PC-9 (cell line): ENCODE measurements around the gene TDRD1.

ENCODE experiments used
- EZH2 ChIP-seq: fragments of 200-600 bp; sonication (generic); IDR thresholded peaks from 2 replicates; pipeline ENCODE4 v1.8.0; 2017; ENCODE audit warnings: antibody characterized with exemption, low read depth
- TF ChIP-seq, protein P1 (sequence below): fragments of 200-600 bp; sonication (generic); conservative IDR thresholded peaks from 2 replicates; pipeline ENCODE4 v1.6.1; 2017; ENCODE audit warnings: mixed run types, antibody characterized with exemption, mild to moderate bottlenecking, moderate library complexity

DNA sequence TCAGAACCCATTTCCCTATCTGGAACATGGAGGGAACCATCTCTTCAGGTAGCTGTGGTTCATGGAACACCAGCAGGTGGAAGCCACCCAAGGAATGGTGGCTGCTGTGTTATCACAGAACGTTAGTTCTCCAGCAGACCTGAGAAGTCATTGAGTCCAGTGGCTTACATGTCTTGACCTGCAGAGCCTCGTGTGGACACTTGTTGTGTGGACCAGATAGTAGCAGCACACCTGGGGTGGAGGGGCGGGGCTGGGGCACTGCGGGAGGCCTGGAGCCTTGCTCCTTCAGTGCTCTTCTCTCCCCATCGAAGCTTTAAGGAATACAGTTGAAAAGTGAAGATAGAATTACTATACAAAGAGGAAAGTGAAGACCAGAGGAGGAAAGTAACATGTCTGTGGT, 102.3 kb downstream of the TDRD1 start:
- TF ChIP-seq, protein P1, sequence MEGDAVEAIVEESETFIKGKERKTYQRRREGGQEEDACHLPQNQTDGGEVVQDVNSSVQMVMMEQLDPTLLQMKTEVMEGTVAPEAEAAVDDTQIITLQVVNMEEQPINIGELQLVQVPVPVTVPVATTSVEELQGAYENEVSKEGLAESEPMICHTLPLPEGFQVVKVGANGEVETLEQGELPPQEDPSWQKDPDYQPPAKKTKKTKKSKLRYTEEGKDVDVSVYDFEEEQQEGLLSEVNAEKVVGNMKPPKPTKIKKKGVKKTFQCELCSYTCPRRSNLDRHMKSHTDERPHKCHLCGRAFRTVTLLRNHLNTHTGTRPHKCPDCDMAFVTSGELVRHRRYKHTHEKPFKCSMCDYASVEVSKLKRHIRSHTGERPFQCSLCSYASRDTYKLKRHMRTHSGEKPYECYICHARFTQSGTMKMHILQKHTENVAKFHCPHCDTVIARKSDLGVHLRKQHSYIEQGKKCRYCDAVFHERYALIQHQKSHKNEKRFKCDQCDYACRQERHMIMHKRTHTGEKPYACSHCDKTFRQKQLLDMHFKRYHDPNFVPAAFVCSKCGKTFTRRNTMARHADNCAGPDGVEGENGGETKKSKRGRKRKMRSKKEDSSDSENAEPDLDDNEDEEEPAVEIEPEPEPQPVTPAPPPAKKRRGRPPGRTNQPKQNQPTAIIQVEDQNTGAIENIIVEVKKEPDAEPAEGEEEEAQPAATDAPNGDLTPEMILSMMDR: no peak
- TF ChIP-seq EZH2: no peak
